GM12865 (cell line): ENCODE results near the gene WDR1.

ENCODE experiments used
- DNase-seq: peaks from one replicate; pipeline ENCODE4 v3.0.0; 2010; ENCODE audit warnings: low read depth
- H3K4me3 ChIP-seq: 2 replicates; pipeline ENCODE4 v1.5.1; 2011; ENCODE audit warnings: mild to moderate bottlenecking, low read depth, low read length, control low read depth
- CTCF ChIP-seq: IDR thresholded peaks from 2 replicates; pipeline ENCODE4 v1.5.1; 2011; ENCODE audit warnings: low read length, control low read depth, low read depth, inconsistent platforms; ENCODE audit not compliant: insufficient read depth; ENCODE audit errors: missing control alignments

The WDR1 gene, protein sequence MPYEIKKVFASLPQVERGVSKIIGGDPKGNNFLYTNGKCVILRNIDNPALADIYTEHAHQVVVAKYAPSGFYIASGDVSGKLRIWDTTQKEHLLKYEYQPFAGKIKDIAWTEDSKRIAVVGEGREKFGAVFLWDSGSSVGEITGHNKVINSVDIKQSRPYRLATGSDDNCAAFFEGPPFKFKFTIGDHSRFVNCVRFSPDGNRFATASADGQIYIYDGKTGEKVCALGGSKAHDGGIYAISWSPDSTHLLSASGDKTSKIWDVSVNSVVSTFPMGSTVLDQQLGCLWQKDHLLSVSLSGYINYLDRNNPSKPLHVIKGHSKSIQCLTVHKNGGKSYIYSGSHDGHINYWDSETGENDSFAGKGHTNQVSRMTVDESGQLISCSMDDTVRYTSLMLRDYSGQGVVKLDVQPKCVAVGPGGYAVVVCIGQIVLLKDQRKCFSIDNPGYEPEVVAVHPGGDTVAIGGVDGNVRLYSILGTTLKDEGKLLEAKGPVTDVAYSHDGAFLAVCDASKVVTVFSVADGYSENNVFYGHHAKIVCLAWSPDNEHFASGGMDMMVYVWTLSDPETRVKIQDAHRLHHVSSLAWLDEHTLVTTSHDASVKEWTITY

GRCh38 chr4:10116569-10117358, at the start of gene WDR1:
WDR1 (minus strand) TSS chr4:10116799; CDS start chr4:10116666, 133 bp downstream.
- peak within 1 kb of the TSS; percentile 80 for H3K4me3 ChIP-seq
- peak; percentile 98 for DNase-seq
- TF ChIP-seq CTCF: no peak

DNA sequence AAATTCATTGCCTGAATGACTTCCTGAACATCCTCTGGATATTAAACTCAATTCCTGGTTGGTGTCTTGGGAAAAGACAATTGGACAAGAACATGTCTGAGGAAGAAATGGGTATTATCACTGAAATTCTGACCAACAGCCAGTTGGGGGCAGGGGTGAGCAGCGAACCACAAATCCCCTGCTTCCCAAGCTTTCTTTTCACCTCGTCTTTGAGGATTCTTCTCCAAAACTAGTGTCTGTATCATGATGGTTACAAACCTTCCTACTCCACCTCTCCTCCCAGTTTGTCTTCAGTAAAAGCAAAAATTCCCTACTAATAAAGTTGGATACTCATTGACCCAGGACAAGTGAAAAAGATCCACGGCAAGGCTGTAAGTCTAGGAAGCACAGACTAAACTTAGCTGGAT, 48.3 kb upstream of the WDR1 start:
- H3K4me3 ChIP-seq: no peak overlapping the region
- TF ChIP-seq CTCF: peak; percentile 46
- peak; percentile 16 for DNase-seq

GRCh38 chr4:10163296-10163695, 46.7 kb upstream of the WDR1 start:
- no peak for DNase-seq
- H3K4me3 ChIP-seq: no peak overlapping the region
- TF ChIP-seq CTCF: no peak

- no peak overlapping the region for H3K4me3 ChIP-seq
- DNase-seq: no peak
- TF ChIP-seq CTCF: no peak
Observed at GRCh38 chr4:10162341-10163000, 45.9 kb upstream of the WDR1 start.

DNA sequence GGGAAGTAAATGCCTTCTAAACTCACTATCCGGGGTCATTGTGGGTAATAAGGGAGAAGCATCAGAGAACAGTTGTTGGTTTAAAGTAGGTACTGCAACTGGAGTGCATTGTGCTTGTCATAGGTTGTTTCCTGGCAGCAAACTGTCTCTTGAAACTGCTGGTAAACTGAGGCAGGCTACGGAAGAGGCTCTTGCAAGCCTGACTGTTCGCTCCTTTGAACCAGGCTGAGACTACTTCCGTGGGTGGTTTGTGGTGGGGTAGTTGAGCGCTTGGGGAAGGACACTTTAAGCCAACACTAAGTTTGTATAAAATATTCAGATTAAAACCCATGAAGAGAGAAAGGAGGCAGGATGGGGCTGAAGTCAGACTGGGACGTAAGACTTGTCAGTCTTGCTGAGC, 45.2 kb upstream of the WDR1 start:
- DNase-seq: no peak
- no peak overlapping the region for H3K4me3 ChIP-seq
- TF ChIP-seq CTCF: no peak

- no peak for TF ChIP-seq CTCF
- no peak overlapping the region for H3K4me3 ChIP-seq
- no peak for DNase-seq
Observed at GRCh38 chr4:10161146-10161545, 44.5 kb upstream of the WDR1 start.
